Measurements from ENCODE around the gene C2orf49.

Gene C2orf49

GRCh38 chr2:105393373-105394055 is 56.2 kb downstream of the C2orf49 start:
- Histone ChIP-seq H4K20me1 (ENCODE audit: insufficient read depth, low read length) (no peaks in the 10 kb centered on the region), H3K27ac (ENCODE audit: low read length) (no peak overlapping the region), H3K27me3 (ENCODE audit: insufficient read depth, low read length, poor library complexity) (peaks cover 3% of the 10 kb centered on the region), H3K9ac (ENCODE audit: low read depth, low read length) (no peak overlapping the region), H3K4me2 (ENCODE audit: insufficient read depth, low read length) (no peak overlapping the region), H2AFZ (ENCODE audit: low read depth, low read length) (no peak overlapping the region), H3K79me2 (ENCODE audit: insufficient read depth, low read length) (no peaks in the 10 kb centered on the region), H3K9me3 (ENCODE audit: insufficient read depth, low read length, severe bottlenecking) (no peaks in the 10 kb centered on the region), H3K36me3 (ENCODE audit: insufficient read depth, low read length) (no peaks in the 10 kb centered on the region), H3K4me1 (ENCODE audit: insufficient read depth, low read length) (no peaks in the 10 kb centered on the region), H3K4me3 (ENCODE audit: low read depth in 1 of 2, low read length in 2 of 2) (no peak overlapping the region)
- DNase-seq (no peak), ATAC-seq (ENCODE audit: insufficient read depth, low read depth) (no peak)
- TF ChIP-seq EZH2 (IDR thresholded peaks at IDR 0.05; ENCODE audit: borderline replicate concordance, low read depth, low read length, severe bottlenecking) (no peak), CTCF (IDR thresholded peaks at IDR 0.05; ENCODE audit: borderline replicate concordance, extremely low read depth, low read length, poor library complexity, severe bottlenecking) (no peak)

- no peaks in the 10 kb centered on the region for H3K4me1 ChIP-seq (ENCODE audit: insufficient read depth, low read length)
- H3K4me3 ChIP-seq (ENCODE audit: low read depth in 1 of 2, low read length in 2 of 2), result no peak overlapping the region
- H3K9ac ChIP-seq (ENCODE audit: low read depth, low read length), result no peak overlapping the region
- H3K79me2 ChIP-seq (ENCODE audit: insufficient read depth, low read length), result no peaks in the 10 kb centered on the region
- H3K9me3 ChIP-seq (ENCODE audit: insufficient read depth, low read length, severe bottlenecking), result no peaks in the 10 kb centered on the region
- H4K20me1 ChIP-seq (ENCODE audit: insufficient read depth, low read length), result no peaks in the 10 kb centered on the region
- DNase-seq (no peak), ATAC-seq (ENCODE audit: insufficient read depth, low read depth) (no peak)
- no peak overlapping the region for H3K27ac ChIP-seq (ENCODE audit: low read length)
- no peaks in the 10 kb centered on the region for H3K36me3 ChIP-seq (ENCODE audit: insufficient read depth, low read length)
- H2AFZ ChIP-seq (ENCODE audit: low read depth, low read length), result no peak overlapping the region
- TF ChIP-seq EZH2 (IDR thresholded peaks at IDR 0.05; ENCODE audit: borderline replicate concordance, low read depth, low read length, severe bottlenecking) (no peak), CTCF (IDR thresholded peaks at IDR 0.05; ENCODE audit: borderline replicate concordance, extremely low read depth, low read length, poor library complexity, severe bottlenecking) (no peak)
- no peak overlapping the region for H3K4me2 ChIP-seq (ENCODE audit: insufficient read depth, low read length)
- peaks cover 3% of the 10 kb centered on the region for H3K27me3 ChIP-seq (ENCODE audit: insufficient read depth, low read length, poor library complexity)
Observed at GRCh38 chr2:105394951-105395611, 57.7 kb downstream of the C2orf49 start.

- DNase-seq (no peak), ATAC-seq (ENCODE audit: insufficient read depth, low read depth) (no peak)
- no peak overlapping the region for H3K4me3 ChIP-seq (ENCODE audit: low read depth in 1 of 2, low read length in 2 of 2)
- no peaks in the 10 kb centered on the region for H3K9me3 ChIP-seq (ENCODE audit: insufficient read depth, low read length, severe bottlenecking)
- no peak overlapping the region for H3K9ac ChIP-seq (ENCODE audit: low read depth, low read length)
- H3K36me3 ChIP-seq (ENCODE audit: insufficient read depth, low read length), result no peaks in the 10 kb centered on the region
- no peaks in the 10 kb centered on the region for H4K20me1 ChIP-seq (ENCODE audit: insufficient read depth, low read length)
- H3K27ac ChIP-seq (ENCODE audit: low read length), result no peak overlapping the region
- H3K27me3 ChIP-seq (ENCODE audit: insufficient read depth, low read length, poor library complexity), result peaks cover 3% of the 10 kb centered on the region
- no peak overlapping the region for H2AFZ ChIP-seq (ENCODE audit: low read depth, low read length)
- H3K4me1 ChIP-seq (ENCODE audit: insufficient read depth, low read length), result no peaks in the 10 kb centered on the region
- TF ChIP-seq CTCF (IDR thresholded peaks at IDR 0.05; ENCODE audit: borderline replicate concordance, extremely low read depth, low read length, poor library complexity, severe bottlenecking), result no peak
- no peak for TF ChIP-seq EZH2 (IDR thresholded peaks at IDR 0.05; ENCODE audit: borderline replicate concordance, low read depth, low read length, severe bottlenecking)
- no peak overlapping the region for H3K4me2 ChIP-seq (ENCODE audit: insufficient read depth, low read length)
- no peaks in the 10 kb centered on the region for H3K79me2 ChIP-seq (ENCODE audit: insufficient read depth, low read length)
Observed at GRCh38 chr2:105395691-105396090, 58.4 kb downstream of the C2orf49 start.

All from DND-41 (cell line).